ENCODE results near the gene LRRC63.

DNA sequence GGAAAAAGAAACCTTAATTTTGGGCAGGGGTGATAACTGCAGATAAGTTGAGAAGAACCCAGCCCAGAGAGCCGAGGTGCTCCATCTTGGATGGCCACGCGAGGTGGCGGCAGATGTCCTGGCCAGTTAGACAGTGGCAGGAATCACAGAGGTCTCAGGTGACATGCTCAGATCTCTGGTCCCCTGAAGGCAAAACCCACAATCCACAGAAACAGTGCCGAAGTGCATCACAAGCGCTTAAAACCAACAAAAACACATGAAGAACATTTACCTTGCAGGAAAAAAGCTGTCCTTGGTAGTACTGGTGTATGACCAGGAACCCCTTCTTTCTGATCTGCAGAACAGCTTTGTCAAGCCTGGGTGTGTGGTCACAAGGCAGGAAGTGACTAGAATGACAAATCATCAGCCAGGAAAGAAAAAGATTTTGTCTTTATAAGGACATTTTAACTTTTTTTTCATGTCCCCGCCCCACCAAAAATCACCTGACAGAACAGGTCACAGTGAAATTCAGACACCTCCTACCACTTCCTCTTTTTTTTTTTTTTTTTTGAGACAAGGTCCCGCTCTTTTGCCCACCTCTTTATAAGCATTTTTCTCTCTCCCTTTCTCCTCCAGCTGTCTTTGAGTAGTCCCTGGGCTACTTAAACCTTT, 29.8 kb upstream of the LRRC63 start, which contains the start of gene LCP1:
- TF ChIP-seq FOXM1 (IDR thresholded peaks at IDR 0.05; ENCODE audit: borderline replicate concordance) (no peak), TARDBP (IDR thresholded peaks at IDR 0.05) (no peak), SP1 (IDR thresholded peaks at IDR 0.05) (no peak), NFRKB (IDR thresholded peaks at IDR 0.05) (no peak), L3MBTL2 (conservative IDR thresholded peaks at IDR 0.05) (no peak)
